Upper lobe of left lung (tissue), 4 donors: ENCODE results near the gene PLA2G4B.

ENCODE experiments used
- CTCF ChIP-seq, 6 experiments: fragments of 450-650 bp in 4 of 6; fragments of 200-600 bp in 2 of 6; sonication (generic) in 2 of 6; IDR thresholded peaks; one replicate each; pipeline ENCODE4 v1.5.1; 2016 to 2019; ENCODE audit warnings: antibody characterized with exemption in 6 of 6
- POLR2A ChIP-seq, 4 donors: fragments of 450-650 bp; IDR thresholded peaks; one replicate each; pipeline ENCODE4 v1.5.1; 2016 to 2017; ENCODE audit warnings: antibody characterized with exemption in 4 of 4, mild to moderate bottlenecking in 2 of 4

- TF ChIP-seq CTCF (IDR thresholded peaks at IDR 0.05) = no peak
- TF ChIP-seq POLR2A (IDR thresholded peaks at IDR 0.05) = no peak
These were observed 42.4 kb upstream of the PLA2G4B start for GRCh38 chr15:41795996-41796856.
